Suprapubic skin (tissue), 4 donors: ENCODE results near the gene MGAM2.

Source experiments
- POLR2A ChIP-seq, 2 donors: fragments of 450-650 bp; IDR thresholded peaks; one replicate each; pipeline ENCODE4 v1.6.1; 2017; ENCODE audit warnings: antibody characterized with exemption in 2 of 2, mild to moderate bottlenecking in 2 of 2, moderate library complexity in 2 of 2
- POLR2AphosphoS5 ChIP-seq, 3 donors: sonication (generic); formaldehyde crosslinking; IDR thresholded peaks; one replicate each; pipeline ENCODE4 v1.6.1; 2017; ENCODE audit warnings: antibody characterized with exemption in 3 of 3
- TF ChIP-seq, protein P1 (sequence below), 2 donors: fragments of 200-600 bp in 1 of 2; fragments of 450-650 bp in 1 of 2; sonication (generic) in 1 of 2; IDR thresholded peaks; one replicate each; pipeline ENCODE4 v1.5.1; 2016 to 2019; ENCODE audit warnings: antibody characterized with exemption in 2 of 2, mild to moderate bottlenecking in 1 of 2, moderate library complexity in 1 of 2

DNA sequence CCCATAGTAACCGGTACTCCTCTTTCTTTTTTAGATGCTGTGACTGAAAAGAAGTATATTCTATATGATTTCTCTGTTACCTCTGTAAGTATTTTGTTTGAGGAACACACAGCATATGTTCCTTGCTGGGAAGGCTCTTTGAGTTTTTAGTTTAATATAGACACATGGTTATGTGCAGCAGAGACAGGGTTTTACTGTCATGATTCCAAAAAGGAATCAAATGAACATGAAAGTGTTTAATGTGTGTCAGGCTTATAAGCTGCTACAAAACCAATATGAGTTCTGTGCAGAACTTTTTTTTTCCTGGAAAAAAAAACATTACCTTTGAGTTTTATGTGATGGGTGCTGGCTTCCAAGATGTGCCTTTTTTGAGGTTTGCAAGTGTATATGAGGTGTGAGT lies 50.4 kb downstream of the MGAM2 start:
- TF ChIP-seq, protein P1, sequence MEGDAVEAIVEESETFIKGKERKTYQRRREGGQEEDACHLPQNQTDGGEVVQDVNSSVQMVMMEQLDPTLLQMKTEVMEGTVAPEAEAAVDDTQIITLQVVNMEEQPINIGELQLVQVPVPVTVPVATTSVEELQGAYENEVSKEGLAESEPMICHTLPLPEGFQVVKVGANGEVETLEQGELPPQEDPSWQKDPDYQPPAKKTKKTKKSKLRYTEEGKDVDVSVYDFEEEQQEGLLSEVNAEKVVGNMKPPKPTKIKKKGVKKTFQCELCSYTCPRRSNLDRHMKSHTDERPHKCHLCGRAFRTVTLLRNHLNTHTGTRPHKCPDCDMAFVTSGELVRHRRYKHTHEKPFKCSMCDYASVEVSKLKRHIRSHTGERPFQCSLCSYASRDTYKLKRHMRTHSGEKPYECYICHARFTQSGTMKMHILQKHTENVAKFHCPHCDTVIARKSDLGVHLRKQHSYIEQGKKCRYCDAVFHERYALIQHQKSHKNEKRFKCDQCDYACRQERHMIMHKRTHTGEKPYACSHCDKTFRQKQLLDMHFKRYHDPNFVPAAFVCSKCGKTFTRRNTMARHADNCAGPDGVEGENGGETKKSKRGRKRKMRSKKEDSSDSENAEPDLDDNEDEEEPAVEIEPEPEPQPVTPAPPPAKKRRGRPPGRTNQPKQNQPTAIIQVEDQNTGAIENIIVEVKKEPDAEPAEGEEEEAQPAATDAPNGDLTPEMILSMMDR (IDR thresholded peaks at IDR 0.05): no peak
- TF ChIP-seq POLR2AphosphoS5 (IDR thresholded peaks at IDR 0.05) (no peak), POLR2A (IDR thresholded peaks at IDR 0.05) (no peak)
